HG02852 (cell line): ENCODE measurements around the gene SEC14L1.
"Not testable (repeated sequence)": the region's sequence is repeated elsewhere in the genome, so short reads cannot be mapped to it uniquely, and the experiment has no call there.

Source experiments
- ATAC-seq: cut with Tn5 transposase; IDR thresholded peaks from one replicate; pipeline ENCODE4 v1.9.1; 2021; ENCODE audit warnings: mild to moderate bottlenecking, moderate library complexity; ENCODE audit not compliant: unreplicated experiment

SEC14L1 gene

GRCh38 chr17:77254951-77255825 is 114.4 kb downstream of the SEC14L1 start:
- no peak for ATAC-seq

- ATAC-seq, result not testable (repeated sequence)
These were observed 115.2 kb downstream of the SEC14L1 start for GRCh38 chr17:77255970-77256369.

GRCh38 chr17:77256710-77257109 is 115.9 kb downstream of the SEC14L1 start:
- no peak for ATAC-seq

GRCh38 chr17:77257169-77257568 is 116.4 kb downstream of the SEC14L1 start:
- no peak for ATAC-seq

DNA sequence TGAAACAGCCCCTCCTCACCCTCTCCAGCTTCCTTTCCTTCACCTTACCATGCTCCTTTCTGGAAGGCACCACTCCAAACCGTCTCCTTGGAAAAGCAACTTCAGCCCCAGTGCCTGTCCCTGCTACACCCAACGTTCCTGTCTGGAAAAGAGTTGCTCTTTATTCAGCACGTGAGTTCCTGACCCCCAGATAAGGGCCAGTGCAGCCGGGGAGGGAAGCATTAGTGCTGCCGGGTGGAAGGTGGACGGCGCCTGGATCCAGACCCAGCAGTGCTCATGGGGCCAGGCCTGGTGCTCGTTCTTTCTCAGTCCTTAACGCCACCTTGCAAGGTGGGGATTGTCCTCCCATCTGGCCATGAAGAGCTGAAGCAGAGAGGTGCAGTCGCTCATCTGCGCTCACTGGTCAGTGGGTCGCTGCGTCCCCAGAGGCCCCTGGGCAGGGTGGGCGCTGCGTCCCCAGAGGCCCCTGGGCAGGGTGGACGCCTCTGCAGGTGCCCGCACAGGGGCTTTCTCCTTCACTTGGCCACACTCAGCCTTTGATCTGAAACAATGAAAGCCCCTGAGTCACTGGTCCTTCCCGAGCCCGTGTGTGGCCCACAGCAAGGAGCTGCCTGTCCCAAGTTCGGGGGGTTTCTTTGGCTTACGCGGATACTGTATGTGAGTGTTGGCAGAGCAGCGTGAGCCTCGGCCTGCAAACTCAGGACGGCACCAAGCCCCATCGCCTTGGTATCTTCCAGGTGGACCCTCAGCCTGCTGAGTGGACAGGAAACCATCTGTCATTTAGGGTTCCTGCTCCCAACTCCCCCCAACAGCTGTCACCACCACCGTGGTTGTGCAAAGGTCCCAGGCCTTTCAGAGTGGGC is 117.1 kb downstream of the SEC14L1 start:
- no peak for ATAC-seq

GRCh38 chr17:77258638-77259037 is 117.9 kb downstream of the SEC14L1 start:
- ATAC-seq, result no peak

GRCh38 chr17:77264617-77265230 is 124.0 kb downstream of the SEC14L1 start:
- ATAC-seq, result no peak

DNA sequence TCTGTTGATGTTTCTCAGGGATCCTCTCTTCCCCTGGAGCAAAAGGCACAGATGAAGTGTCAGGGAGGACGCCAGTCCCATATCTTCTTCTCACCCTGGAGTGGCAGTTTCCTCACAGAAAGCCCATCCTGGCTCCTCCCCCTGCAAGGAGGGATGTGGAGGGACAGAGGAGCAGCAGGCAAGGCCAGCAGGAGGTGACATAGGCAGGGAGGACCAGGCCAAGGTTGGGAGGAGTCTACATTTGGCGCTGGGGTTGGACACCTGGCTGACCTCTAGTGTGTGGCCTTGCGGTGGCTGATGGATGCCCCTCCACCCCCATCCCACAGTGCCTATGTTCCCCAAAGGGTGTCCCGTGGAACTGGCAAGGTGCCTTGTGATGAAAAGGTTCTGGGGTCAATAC is 125.4 kb downstream of the SEC14L1 start:
- ATAC-seq, result no peak
